Brain microvascular endothelial cell (primary cell): ENCODE data around the gene RNASEH1.
"Not testable (repeated sequence)": the region's sequence is repeated elsewhere in the genome, so short reads cannot be mapped to it uniquely, and the experiment has no call there.

Source experiments
- DNase-seq: peaks from one replicate; pipeline ENCODE4 v3.0.0-alpha.2; 2020
- H3K27ac ChIP-seq: fragments of 250-450 bp; sonication (Bioruptor Pico); 2 replicates; pipeline ENCODE4 v1.5.1; 2020; ENCODE audit warnings: mild to moderate bottlenecking, moderate library complexity
- H3K27me3 ChIP-seq: fragments of 250-450 bp; sonication (Bioruptor Pico); replicated peaks from 2 replicates; pipeline ENCODE4 v1.5.1; 2020; ENCODE audit warnings: mild to moderate bottlenecking
- H3K36me3 ChIP-seq: fragments of 250-450 bp; sonication (Bioruptor Pico); replicated peaks from 2 replicates; pipeline ENCODE4 v1.5.1; 2020; ENCODE audit warnings: mild to moderate bottlenecking
- H3K4me3 ChIP-seq: 2 replicates; pipeline ENCODE4 v1.5.1; 2011; ENCODE audit warnings: low read depth, mild to moderate bottlenecking, control low read depth, low read length, moderate library complexity
- CTCF ChIP-seq: IDR thresholded peaks from 2 replicates; pipeline ENCODE4 v1.5.1; 2011; ENCODE audit warnings: low read depth, mild to moderate bottlenecking, moderate library complexity, low read length, control low read depth, inconsistent platforms; ENCODE audit errors: missing control alignments
- in situ Hi-C: cut with HindIII; loops from 2 replicates; pipeline ENCODE4 v1.10.0; 2017; ENCODE audit warnings: low sequenced_read_pairs, low pct_ligation_motif_present

The RNASEH1 gene

GRCh38 chr2:3571284-3571683, 13.2 kb upstream of the RNASEH1 start:
- no peak for DNase-seq
- TF ChIP-seq CTCF: no peak
- Histone ChIP-seq H3K4me3 (no peak overlapping the region), H3K27ac (no peak overlapping the region), H3K27me3 (no peaks in the 10 kb centered on the region), H3K36me3 (no peaks in the 10 kb centered on the region)
- in situ Hi-C loops: no loop called here

- H3K27ac ChIP-seq, H3K36me3 ChIP-seq, H3K27me3 ChIP-seq, DNase-seq, in situ Hi-C loops, H3K4me3 ChIP-seq: not testable (repeated sequence)
Measured at GRCh38 chr2:3569656-3570055, 11.5 kb upstream of the RNASEH1 start.

- no peak overlapping the region for H3K27ac ChIP-seq
Measured at GRCh38 chr2:3566806-3567205, 8.7 kb upstream of the RNASEH1 start.

GRCh38 chr2:3565117-3565516, 7.0 kb upstream of the RNASEH1 start:
- no peaks in the 10 kb centered on the region for H3K36me3 ChIP-seq
- H3K27ac ChIP-seq: no peak overlapping the region
- no peak for TF ChIP-seq CTCF
- H3K4me3 ChIP-seq: no peak overlapping the region
- no peaks in the 10 kb centered on the region for H3K27me3 ChIP-seq
- in situ Hi-C loops: no loop called here
- DNase-seq: no peak

More at GRCh38 chr2:3566806-3567205, 8.7 kb upstream of the RNASEH1 start:
- H3K4me3 ChIP-seq: no peak overlapping the region
- DNase-seq: no peak
- H3K36me3 ChIP-seq: no peaks in the 10 kb centered on the region
- TF ChIP-seq CTCF: no peak
- H3K27me3 ChIP-seq: no peaks in the 10 kb centered on the region
- in situ Hi-C loops: no loop called here

GRCh38 chr2:3563521-3563976, 5.4 kb upstream of the RNASEH1 start:
- H3K27me3 ChIP-seq: no peaks in the 10 kb centered on the region
- no peaks in the 10 kb centered on the region for H3K36me3 ChIP-seq
- no peak for TF ChIP-seq CTCF
- no peak overlapping the region for H3K27ac ChIP-seq
- DNase-seq: no peak
- H3K4me3 ChIP-seq: no peak overlapping the region
- in situ Hi-C loops: no loop called here

GRCh38 chr2:3557639-3558204, 411 bp downstream of the RNASEH1 start:
- TF ChIP-seq CTCF: no peak
- in situ Hi-C loops: no loop called here
- H3K27ac ChIP-seq: peak overlapping the region; percentile 93

More at GRCh38 chr2:3557639-3558204, 411 bp downstream of the RNASEH1 start:
- no peak for DNase-seq
- Histone ChIP-seq H3K27me3 (no peaks in the 10 kb centered on the region), H3K4me3 (peak overlapping the region; percentile 83), H3K36me3 (peaks cover 21% of the 10 kb centered on the region)
